ENCODE measurements around the gene TOR3A.
"Not testable (repeated sequence)": the region's sequence is repeated elsewhere in the genome, so short reads cannot be mapped to it uniquely, and the experiment has no call there.

The TOR3A gene

GRCh38 chr1:179081687-179082332 is at the start of gene TOR3A:
Gene TOR3A (plus strand): TSS chr1:179082070. CDS start chr1:179082129, 59 bp downstream.
- DNase-seq (ENCODE audit: low read depth, low spot score) = peak; percentile 42

- no peak for DNase-seq (ENCODE audit: low read depth, low spot score)
Measured at GRCh38 chr1:179034720-179035119, 47.1 kb upstream of the TOR3A start.

- no peak for DNase-seq (ENCODE audit: low read depth, low spot score)
Measured at GRCh38 chr1:179036844-179037465, 44.9 kb upstream of the TOR3A start.

GRCh38 chr1:179038528-179039281 is 43.2 kb upstream of the TOR3A start:
- DNase-seq (ENCODE audit: low read depth, low spot score) = no peak

- DNase-seq (ENCODE audit: low read depth, low spot score) = not testable (repeated sequence)
Measured at GRCh38 chr1:179039502-179040174, 42.2 kb upstream of the TOR3A start.

- not testable (repeated sequence) for DNase-seq (ENCODE audit: low read depth, low spot score)
Measured at GRCh38 chr1:179040175-179040551, 41.7 kb upstream of the TOR3A start.

GRCh38 chr1:179042087-179042486 is 39.8 kb upstream of the TOR3A start:
- DNase-seq (ENCODE audit: low read depth, low spot score) = no peak

GRCh38 chr1:179042700-179043099 is 39.2 kb upstream of the TOR3A start:
- DNase-seq (ENCODE audit: low read depth, low spot score) = no peak

GRCh38 chr1:179043266-179043665 is 38.6 kb upstream of the TOR3A start:
- no peak for DNase-seq (ENCODE audit: low read depth, low spot score)

GRCh38 chr1:179043907-179044306 is 38.0 kb upstream of the TOR3A start:
- no peak for DNase-seq (ENCODE audit: low read depth, low spot score)

- DNase-seq (ENCODE audit: low read depth, low spot score) = no peak
Measured at GRCh38 chr1:179046808-179047635, 34.8 kb upstream of the TOR3A start.

GRCh38 chr1:179047636-179047997 is 34.3 kb upstream of the TOR3A start:
- DNase-seq (ENCODE audit: low read depth, low spot score) = no peak

- no peak for DNase-seq (ENCODE audit: low read depth, low spot score)
Measured at GRCh38 chr1:179048339-179049124, 33.3 kb upstream of the TOR3A start.

- no peak for DNase-seq (ENCODE audit: low read depth, low spot score)
Measured at GRCh38 chr1:179052776-179053175, 29.1 kb upstream of the TOR3A start.

GRCh38 chr1:179053486-179053885 is 28.4 kb upstream of the TOR3A start:
- DNase-seq (ENCODE audit: low read depth, low spot score) = no peak

GRCh38 chr1:179055937-179056336 is 25.9 kb upstream of the TOR3A start:
- no peak for DNase-seq (ENCODE audit: low read depth, low spot score)

- DNase-seq (ENCODE audit: low read depth, low spot score) = no peak
Measured at GRCh38 chr1:179058487-179059483, 23.1 kb upstream of the TOR3A start.

GRCh38 chr1:179061360-179062282 is 20.2 kb upstream of the TOR3A start:
- DNase-seq (ENCODE audit: low read depth, low spot score) = no peak
